GOT3 (cell line): Measurements from ENCODE around the gene HIVEP3.
"Not testable (repeated sequence)": the region's sequence is repeated elsewhere in the genome, so short reads cannot be mapped to it uniquely, and the experiment has no call there.

Experiments
- DNase-seq: peaks from one replicate; lab custom pipeline; 2025; ENCODE audit warnings: mixed read lengths; lab: John Stamatoyannopoulos, UW

HIVEP3 gene

DNA sequence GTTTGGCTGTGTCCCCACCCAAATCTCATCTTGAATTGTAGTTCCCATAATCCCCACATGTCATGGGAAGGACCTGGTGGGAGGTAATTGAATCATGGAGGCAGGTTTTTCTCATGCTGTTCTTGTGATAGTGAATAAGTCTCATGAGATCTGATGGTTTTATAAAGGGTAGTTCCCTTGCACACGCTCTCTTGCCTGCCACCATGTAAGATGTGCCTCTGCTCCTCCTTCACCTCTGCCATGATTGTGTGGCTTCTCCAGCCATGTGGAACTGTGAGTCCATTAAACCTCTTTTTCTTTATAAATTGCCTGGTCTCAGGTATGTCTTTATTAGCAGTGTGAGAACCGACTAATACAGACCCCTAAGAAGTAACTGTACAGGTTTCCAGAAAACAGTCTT is 2.5 kb upstream of the HIVEP3 start:
- not testable (repeated sequence) for DNase-seq

- no peak for DNase-seq
Observed at GRCh38 chr1:41920658-41921057, 1.9 kb upstream of the HIVEP3 start.

GRCh38 chr1:41919764-41920397 is 1.2 kb upstream of the HIVEP3 start:
- DNase-seq = no peak

DNA sequence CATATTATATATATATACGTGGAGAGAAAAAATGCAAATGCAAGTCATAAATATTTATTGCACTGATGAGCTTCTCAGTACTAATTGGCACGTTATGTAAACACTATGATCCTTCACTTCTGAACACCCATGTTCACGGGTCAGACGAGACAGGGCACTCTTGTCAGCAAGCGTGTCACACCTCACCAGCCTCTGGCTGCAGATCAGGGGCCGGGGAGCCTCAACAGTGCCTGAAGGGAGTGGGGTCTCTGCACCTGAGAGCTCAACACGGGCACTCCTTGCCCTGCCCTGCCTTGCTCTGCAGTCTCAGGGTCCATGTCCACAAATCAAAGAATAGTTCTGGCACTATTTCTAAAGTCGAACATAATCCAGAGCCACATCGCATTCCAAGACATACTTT is 409 bp upstream of the HIVEP3 start:
- no peak for DNase-seq

- no peak for DNase-seq
Observed at GRCh38 chr1:41917835-41918449, 780 bp downstream of the HIVEP3 start.

- DNase-seq = no peak
Observed at GRCh38 chr1:41917076-41917475, 1.6 kb downstream of the HIVEP3 start.

- no peak for DNase-seq
Observed at GRCh38 chr1:41915786-41916571, 2.7 kb downstream of the HIVEP3 start.

DNA sequence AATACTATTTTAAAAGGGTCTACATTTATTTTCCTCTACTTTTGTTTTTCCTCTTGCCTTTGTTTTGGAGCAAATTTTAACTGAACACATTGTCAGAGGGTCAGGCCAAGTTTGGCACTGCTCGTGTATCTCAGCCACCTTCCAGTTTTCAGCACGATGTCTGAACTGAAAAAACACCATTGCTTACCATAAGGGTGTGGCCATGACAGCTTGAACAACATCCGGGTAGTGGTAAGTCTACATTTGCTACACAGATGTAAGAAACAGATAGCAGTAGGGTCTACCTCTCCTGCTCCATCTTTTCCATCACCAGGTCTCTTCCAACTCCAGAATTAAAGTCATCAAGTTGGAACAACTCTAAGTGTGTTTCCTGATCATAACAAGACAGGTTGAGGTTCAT is 4.2 kb downstream of the HIVEP3 start:
- DNase-seq = no peak

DNA sequence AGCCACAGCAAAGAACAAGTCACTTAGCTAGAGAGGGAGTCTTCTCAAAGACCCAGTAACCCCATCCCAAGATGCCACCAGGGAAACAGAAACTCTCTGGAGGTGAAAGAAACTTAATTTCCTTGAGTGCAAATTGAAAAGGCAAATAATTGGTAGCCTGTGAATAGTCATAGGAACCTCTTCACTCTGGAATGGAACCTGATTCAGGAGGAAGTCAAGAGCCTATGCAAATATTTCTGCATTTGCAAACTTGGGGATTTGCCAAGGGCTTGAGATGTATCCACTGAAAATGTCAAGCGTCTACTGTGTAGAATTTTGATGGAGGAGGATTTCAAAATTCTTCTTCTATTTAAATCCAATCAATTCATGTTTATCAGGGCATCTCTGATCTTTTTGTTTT is 5.7 kb downstream of the HIVEP3 start:
- no peak for DNase-seq

DNA sequence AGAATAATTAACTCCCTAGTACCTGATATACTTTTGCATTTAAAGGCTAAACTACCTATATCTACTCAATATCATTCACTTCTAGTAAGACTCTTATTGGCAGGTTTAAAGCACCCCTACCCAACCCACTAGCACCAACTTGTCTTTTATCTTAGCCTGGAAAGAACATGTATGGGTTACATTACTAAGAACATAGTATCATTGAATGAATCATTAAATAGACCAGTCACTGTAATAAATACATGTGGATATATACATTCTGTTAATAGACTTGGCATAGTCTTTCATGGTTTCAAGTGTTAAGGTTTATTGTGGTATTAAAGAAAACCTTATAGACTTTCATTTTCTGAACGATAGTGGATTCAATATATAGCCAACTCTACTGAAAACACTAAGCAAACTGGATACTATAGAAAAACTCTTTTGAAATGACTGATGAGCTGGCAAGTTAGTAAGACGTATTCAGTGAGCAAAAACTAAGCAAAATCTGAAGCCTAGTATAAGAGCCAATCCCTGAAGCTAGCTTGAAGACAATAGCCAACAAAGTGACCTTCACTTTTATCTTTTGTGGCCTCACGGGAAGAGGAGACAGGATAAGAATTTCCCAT is 10.3 kb downstream of the HIVEP3 start:
- no peak for DNase-seq

- DNase-seq = no peak
Observed at GRCh38 chr1:41907446-41907845, 11.3 kb downstream of the HIVEP3 start.

DNA sequence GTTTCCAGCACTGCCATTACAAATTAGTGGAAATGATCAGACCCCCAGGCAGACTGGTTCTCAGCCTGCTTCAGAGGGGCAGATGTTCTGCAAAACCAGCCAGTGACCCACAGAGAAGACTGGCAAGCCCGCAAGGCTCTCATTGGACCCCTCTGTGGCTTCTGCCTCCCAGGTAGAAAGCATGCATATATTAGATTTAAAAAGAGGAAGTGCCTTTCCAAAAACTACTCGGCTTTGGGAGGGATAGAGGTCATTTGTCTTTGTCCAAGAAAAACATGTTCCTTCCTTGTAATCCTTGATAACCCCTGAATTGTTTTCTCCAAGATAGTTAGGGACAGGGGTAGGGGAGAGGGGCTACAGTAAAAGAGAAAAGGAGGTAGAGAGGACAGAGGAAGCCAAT is 11.8 kb downstream of the HIVEP3 start:
- no peak for DNase-seq

- no peak for DNase-seq
Observed at GRCh38 chr1:41905093-41905675, 13.5 kb downstream of the HIVEP3 start.

DNA sequence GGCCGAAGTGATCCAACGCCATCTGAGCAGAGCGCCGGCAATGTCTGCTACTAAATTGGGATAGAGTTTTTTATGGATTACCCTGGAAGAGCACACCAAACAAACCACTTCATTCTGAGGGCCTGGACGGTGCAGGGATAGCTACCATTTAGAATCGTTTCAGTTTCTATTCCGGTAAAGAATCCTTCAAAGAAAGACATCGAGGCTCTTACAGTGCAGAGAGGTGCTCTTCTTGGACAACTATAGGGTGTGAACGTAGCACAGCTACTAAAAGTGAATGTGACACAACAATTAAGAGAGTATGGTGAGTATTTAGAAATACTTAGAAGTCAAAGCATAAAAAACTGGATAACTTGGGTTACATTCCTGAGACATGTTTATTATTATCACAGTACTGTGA is 16.1 kb downstream of the HIVEP3 start:
- no peak for DNase-seq

- DNase-seq = no peak
Observed at GRCh38 chr1:41902159-41902577, 16.6 kb downstream of the HIVEP3 start.

DNA sequence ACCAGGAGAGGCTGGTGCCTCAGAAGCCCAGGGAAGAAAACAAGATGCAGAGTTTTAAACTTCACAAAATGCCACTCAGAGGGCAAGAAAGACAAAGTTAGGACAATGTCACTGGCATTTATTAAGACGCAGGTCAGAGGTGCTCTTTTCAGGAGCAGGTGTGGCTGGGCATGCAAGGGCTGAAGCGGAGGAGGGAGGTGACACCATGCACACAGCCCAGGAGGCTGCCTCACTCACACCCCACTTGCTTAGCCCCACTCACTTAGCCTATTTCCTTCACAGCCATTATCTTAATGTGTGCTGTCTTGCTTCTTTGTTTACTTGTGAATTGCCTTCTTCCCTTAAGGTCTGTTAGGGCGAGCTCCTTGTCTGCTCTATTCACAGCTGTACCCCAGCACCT is 17.2 kb downstream of the HIVEP3 start:
- no peak for DNase-seq

DNA sequence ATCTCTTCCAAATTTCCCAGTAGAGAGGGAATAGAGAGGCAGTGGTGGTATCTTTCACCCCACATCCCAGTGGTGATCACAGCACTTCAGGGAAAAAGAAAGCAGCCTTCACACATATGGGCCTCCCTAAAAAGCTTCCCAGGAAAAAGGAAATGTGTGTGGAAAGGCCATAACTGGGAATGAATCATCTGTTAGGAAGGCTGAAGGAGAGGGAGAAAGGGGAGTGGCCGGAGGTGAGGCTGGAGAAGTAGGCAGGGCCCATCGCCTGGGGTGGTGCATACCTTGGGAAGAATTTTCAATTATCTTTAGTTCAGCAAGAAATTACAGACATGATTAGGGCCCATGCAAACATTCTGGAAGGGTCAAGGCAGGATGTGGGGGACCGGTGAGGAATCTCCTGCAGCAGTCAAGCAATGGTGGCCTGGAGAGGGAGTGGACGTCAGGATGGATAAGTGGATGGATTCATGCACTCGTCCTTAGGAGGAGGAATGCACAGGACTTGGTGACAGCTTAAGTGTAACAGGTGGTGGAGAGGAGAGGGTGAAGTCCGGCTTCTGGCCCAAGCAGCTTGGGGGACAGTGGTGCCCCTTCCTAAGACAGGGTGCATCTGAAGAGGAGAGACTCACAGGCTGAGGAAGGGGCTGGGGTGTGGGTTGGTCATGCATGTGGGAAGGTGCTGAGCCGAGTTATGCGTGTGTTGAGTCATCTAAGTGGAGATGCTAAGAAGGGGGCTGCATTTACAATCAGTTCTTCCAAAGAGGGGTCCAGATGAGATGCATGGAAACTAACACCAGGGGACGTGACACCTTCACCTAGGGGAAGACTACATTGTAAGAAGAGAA is 17.9 kb downstream of the HIVEP3 start:
- DNase-seq = no peak

- no peak for DNase-seq
Observed at GRCh38 chr1:41898191-41898713, 20.5 kb downstream of the HIVEP3 start.

- no peak for DNase-seq
Observed at GRCh38 chr1:41895552-41895951, 23.2 kb downstream of the HIVEP3 start.

- DNase-seq = no peak
Observed at GRCh38 chr1:41894808-41895483, 23.8 kb downstream of the HIVEP3 start.
